Neural progenitor cell (in vitro differentiated cells): ENCODE data around the gene U2AF1.
"Not testable (repeated sequence)": the region's sequence is repeated elsewhere in the genome, so short reads cannot be mapped to it uniquely, and the experiment has no call there.

Experiments used
- CTCF ChIP-seq: fragments of 200-600 bp; sonication (generic); IDR thresholded peaks from 2 replicates; pipeline ENCODE4 v1.5.1; 2017; ENCODE audit warnings: antibody characterized with exemption, mild to moderate bottlenecking
- EZH2 ChIP-seq: fragments of 200-600 bp; sonication (generic); IDR thresholded peaks from 2 replicates; pipeline ENCODE4 v1.6.1; 2017; ENCODE audit warnings: antibody characterized with exemption, mild to moderate bottlenecking, moderate library complexity
- EZH2phosphoT487 ChIP-seq: fragments of 200-600 bp; sonication (generic); IDR thresholded peaks from 2 replicates; pipeline ENCODE4 v1.6.1; 2017; ENCODE audit warnings: antibody characterized with exemption

GRCh38 chr21:43075170-43076022, 32.0 kb downstream of the U2AF1 start, which contains the start of gene CBS:
- not testable (repeated sequence) for TF ChIP-seq CTCF, EZH2phosphoT487, EZH2
